ENCODE data around the gene ANKH.
"Not testable (repeated sequence)": the region's sequence is repeated elsewhere in the genome, so short reads cannot be mapped to it uniquely, and the experiment has no call there.

ANKH gene

DNA sequence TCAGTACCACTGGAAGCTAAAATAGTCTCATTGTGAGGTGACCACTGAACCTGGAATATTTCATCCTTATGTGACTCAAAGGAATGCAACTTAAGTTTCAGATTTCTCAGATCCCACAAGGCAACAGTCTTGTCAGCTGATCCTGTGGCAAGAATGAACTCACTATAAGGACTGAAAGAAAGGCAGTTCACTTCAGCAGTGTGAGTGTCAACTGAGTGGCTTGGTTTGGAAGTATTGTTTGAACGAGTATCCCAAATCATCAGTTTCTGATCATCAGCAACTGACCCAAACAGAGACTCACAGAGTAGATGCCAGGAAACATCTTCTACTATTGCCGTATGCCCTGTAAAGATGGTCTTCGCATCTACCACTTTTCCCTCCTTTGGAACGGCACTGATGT is 74.2 kb downstream of the ANKH start:
- in situ Hi-C loops (cut with MboI; ENCODE audit: low sequenced_read_pairs): not testable (repeated sequence)

DNA sequence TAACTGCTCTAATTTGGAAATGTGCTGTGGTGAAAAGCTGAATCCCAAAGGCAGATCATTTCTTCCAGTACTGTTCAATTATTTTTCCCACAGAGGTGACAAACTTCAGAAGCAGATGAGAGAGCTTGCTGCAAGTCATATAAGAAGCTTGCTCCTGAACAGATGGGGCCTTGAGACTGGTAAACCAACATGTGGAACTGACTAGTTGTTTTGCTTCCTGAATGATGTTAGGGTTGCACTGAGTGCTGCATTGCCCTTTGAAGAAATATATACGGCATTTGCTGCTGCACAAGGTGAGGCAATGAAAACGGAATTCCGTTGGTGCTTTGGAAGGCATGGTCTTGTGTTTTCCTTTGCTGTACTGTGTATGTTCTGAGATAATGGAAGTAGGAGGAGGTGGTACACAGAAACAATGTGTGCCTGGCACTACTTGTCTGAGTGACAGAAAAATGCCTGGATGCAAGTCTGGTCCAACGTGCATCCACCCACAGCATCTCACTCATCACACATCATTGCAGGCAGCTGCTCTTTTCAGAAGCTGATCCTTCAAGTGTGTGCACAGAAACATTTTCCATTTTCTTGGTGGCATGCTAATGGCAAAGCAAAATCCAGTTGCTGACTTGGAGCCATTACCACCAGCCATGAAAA is 76.9 kb downstream of the ANKH start:
- in situ Hi-C loops (cut with MboI; ENCODE audit: low sequenced_read_pairs): no loop called here

DNA sequence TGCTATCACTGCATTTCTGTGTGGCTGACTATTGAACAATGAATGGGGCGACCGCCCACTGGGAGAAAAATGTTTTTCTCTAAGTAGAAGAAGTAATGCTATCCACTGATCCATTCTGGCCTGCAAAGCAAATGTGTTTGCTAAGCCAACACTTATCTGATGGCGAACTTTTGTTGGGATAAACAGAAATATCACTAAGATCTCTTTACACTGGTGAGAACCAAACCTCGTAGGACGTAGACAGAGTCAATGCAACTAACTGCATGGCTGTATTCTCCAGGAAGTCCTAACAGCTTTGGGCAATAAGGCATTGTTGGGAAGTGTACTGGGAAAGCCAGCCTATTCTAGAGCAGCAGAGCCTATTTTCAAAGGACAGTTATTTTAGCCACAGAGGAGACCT is 77.7 kb downstream of the ANKH start:
- in situ Hi-C loops (cut with MboI; ENCODE audit: low sequenced_read_pairs): no loop called here

DNA sequence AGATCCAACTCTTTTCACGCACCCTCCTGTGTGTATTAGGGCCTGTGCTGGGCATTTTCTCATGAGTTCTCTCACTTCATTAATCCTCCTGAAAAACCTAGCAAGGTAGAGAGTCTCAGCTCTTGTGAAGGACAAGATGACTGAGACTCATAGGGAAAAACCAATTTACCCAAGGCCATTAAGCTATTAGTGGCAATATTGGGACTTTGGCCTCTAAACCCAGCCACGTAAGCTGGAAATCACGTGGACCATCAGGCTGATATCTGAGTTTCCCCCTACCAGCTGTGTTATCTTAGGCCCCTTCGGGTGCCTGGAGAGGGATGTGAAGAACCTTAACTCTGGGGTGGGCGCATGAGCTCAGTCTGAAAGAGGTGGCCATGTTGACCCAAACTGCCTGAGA is 80.7 kb downstream of the ANKH start:
- in situ Hi-C loops (cut with MboI; ENCODE audit: low sequenced_read_pairs): no loop called here

DNA sequence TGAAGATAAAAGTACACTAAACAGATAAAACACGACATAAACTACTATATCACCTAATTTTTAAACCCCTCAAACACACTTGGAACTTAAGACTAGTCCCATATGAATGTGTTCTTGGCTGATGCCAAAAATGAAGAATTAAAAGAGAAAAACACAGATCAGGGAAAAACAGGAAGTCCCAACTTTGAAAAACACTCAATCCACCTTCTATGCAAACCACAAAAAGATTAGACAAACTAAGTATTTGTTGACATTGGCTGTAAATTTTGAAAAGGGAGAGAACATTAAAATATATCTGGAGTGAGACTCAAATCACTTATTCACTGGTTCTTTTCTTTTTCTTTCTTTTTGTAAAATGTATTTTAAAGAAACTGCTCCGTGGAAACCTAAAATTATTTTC is 81.4 kb downstream of the ANKH start:
- in situ Hi-C loops (cut with MboI; ENCODE audit: low sequenced_read_pairs): no loop called here

DNA sequence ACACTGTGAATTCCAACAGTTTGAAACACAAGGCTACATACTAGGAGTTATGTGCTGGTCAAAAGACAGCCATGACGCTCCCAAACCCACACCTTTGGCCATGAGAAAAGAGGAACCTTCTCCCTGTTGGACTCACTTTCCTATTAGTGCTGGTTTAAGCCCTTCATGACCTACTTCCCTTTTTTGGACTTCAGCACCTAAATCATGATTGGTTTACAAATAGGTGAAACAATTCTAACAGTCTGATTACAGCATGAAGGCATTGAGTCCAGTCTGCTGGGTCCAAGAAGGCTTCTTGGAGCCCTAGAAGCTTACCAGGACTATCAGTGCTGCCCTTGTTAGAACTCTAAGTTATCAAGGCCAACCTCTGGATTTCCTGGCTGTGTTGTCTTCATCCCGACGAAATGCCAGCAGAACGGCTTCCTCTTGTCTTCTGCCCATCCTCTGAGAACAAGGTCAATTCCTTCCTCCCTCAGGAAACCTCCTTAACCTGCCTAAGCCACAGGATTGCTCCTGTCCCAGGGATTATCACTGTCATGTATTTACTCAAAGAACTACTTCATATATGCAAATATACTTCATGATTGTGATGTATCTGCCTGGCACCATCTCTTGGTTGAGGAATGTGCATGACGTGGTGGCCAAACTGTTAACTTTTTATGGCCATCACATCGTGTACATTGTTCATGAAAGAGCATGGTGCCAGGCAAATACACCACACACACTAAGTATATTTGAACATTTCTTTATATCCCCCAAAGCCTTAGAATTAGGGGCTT is 83.6 kb downstream of the ANKH start:
- in situ Hi-C loops (cut with MboI; ENCODE audit: low sequenced_read_pairs): no loop called here

DNA sequence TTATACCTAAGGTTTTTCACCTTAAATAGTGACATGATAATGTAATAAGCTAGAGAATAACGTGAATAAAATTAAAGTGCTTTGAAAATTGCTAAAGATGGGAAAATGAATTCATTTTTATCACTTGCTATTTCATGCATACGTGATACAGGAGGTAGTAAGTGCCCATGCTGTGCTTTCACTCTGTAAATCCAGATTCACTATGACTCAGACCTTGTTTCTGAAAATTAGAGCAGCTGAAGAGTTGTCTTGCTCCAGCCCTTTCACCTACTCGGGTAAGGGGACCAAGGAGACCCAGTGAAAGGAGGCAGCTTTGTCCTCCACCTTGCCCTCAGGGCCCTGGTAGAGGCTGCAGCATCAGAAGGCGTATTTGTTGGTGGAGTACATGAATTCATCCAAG is 87.9 kb downstream of the ANKH start:
- in situ Hi-C loops (cut with MboI; ENCODE audit: low sequenced_read_pairs): no loop called here

DNA sequence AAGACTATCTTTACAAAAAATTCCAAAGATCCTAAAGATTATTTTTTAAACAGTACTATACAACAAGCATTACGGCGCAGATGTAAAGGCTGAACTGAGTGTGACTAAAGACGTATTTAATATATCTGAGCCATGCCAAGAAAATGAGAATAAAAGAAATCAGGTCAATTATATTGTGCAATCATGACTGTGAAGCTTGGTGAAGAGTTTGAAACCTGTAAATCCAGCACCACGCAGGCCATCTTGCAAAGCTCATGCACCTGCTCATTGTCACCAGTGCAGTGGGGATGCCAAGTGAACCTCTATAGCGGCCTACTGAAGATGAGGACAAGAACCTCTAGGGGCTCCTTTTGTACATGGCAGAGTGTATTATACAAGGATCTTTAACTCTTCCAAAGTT is 89.0 kb downstream of the ANKH start:
- in situ Hi-C loops (cut with MboI; ENCODE audit: low sequenced_read_pairs): no loop called here

DNA sequence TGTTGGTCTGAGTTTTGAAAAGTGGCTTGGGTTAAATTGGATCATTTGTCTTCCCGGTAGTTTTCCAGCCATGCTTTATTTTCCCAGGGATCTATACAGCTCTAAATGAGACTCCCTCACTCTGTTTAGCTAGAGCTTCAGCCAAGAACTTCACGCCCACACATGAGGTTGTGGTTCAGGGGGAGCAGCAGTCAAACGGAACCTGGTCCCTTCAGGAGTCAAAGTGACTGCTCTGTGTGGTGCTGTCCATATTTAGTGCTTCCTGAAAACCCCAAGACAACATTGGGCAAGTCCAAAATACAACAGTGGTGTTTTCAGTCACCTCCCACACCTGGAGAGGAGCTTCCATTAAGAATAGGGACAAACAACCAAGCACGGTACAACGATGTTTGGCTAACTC is 90.5 kb downstream of the ANKH start:
- in situ Hi-C loops (cut with MboI; ENCODE audit: low sequenced_read_pairs): no loop called here

DNA sequence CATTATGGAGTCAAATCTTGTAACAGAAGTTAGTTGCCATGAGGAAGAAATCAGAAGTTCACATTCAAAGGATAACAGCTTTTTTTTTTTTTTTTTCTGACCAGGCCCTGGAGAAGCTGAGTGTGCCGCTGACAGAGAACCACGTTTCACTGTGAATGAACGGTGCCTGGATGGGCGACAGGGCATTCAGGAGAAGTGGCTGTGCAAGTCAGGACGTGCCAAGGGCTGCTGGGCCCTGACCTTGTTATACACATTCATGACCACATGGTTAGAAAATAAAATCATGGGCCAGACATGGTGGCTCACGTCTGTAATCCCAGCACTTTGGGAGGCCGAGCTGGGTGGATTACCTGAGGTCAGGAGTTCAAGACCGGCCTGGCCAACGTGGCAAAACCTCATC is 91.6 kb downstream of the ANKH start:
- in situ Hi-C loops (cut with MboI; ENCODE audit: low sequenced_read_pairs): no loop called here

DNA sequence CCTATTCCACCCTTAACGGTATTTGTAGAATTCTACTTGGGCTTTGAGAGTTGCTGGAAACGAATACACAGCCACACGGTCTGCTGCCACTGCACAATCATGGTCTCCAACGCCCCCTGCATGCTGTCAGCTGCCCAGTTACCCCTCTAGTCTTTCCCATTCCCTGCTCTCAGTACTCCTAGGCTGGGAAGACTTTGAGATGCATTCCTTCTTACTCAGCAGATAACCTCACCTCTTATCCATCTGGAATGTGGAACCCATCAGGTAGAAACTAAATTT is 92.8 kb downstream of the ANKH start:
- in situ Hi-C loops (cut with MboI; ENCODE audit: low sequenced_read_pairs): no loop called here

DNA sequence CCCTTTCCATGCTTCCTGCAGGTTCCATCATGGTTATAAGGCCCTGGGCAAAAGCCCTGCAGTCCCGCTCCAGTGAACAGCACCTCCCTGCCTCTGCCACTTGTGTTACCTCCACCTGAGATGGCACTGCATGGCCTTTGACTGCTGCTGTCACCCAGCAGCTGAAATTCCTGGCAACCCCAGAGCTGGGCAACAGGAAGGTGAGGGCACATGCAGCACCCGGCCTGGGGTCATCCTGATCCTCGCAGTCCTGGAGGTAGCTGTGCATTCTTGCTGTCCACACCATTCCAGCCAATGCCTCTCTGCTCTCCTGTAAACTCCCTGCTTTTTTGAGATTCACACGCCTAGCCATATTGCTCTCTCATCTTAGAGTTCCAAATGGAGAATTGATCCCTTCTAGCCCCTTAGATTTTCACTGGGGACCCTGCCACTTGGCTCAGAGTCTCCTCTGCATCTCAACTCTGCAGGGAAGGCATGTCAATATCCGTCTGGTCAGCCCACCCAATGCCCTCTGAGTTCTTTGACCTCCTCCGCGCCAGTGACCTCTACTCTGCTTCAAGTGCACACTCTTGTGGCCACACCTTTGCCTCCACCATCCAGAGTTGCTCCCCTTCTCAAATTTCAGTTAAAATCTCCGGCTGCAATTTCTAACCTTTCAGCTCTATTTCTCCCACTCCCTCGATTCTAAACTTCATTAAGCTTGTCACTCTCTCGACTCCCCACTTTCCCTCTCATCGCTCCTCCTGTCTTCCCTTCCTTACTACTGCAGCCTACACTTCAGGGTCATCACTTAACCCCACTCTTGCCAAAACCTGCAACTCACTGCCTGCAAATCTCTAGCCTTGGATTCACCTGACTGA is 93.4 kb downstream of the ANKH start:
- in situ Hi-C loops (cut with MboI; ENCODE audit: low sequenced_read_pairs): no loop called here

DNA sequence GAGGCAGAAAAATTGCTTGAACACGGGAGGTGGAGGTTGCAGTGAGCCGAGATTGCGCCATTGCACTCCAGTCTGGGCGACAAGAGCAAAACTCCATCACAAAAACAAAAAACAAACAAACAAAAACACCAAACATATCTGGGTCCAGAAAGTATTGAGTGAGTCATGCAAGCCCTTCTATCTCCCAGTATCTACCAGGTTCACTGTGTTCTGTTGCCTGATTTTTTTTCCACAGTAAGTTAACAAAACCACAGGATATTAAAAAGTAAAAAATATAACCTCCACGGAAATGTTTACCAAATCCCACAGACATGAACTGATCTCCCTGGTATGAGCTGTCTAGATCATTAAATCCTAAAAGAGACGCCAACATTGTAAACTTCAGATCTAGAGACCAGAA is 94.4 kb downstream of the ANKH start:
- in situ Hi-C loops (cut with MboI; ENCODE audit: low sequenced_read_pairs): no loop called here

DNA sequence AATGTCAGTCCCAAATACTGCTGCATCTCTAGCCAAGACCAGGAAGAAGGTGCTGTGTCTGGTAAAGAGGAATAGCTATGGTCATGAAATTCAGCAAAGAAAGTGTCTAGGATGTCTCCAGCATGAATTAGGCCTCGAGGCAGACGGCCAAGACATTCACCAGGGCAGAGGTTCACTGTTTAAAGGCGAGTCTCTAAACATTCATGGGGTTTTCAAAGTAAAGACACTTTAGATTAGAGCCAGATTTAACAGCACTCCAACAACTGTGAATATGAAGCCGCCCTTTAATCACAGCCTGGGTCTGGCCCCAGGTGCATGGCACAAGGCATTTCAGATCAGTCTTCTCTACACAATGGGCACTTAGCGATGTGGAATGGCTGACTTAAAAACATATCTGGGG is 95.0 kb downstream of the ANKH start:
- in situ Hi-C loops (cut with MboI; ENCODE audit: low sequenced_read_pairs): no loop called here

DNA sequence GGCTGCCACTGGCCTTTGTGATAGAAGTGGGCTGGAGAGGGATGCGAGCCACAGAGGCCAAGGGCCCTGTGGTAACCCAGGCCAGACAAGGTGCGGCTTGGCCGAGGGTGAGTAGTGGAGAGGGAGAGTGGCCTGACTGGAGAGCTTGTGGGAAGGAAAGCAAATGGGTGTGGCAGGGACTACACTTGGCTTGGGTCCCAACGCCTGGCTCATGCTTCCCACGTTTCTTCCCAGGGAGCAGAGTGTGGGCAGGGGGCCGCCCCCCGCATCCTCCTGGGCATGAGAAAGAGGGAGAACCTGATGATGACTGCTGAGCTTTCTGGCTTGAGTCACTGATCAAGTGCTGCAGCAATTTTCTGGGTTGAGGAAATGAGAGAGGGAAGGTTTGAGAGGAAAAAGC is 95.7 kb downstream of the ANKH start:
- in situ Hi-C loops (cut with MboI; ENCODE audit: low sequenced_read_pairs): no loop called here

DNA sequence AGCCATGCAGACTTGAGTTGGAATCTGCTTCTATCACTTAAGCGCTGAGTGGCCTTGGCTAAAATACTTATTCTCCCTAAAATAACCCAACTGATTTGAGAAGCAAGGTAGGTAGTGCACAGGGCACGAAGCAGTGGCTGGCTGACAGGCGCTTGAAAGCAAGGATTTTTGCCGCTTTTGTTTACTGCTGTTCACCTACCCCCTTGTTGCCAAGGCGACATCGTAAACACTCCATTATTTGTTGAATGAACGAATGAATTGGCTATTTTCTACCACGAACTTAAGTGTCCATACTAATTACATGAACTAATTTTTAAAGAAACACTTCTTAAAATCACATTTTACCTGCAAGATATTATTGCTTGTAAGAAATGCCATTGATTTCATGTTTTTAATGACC is 98.0 kb downstream of the ANKH start:
- in situ Hi-C loops (cut with MboI; ENCODE audit: low sequenced_read_pairs): no loop called here

DNA sequence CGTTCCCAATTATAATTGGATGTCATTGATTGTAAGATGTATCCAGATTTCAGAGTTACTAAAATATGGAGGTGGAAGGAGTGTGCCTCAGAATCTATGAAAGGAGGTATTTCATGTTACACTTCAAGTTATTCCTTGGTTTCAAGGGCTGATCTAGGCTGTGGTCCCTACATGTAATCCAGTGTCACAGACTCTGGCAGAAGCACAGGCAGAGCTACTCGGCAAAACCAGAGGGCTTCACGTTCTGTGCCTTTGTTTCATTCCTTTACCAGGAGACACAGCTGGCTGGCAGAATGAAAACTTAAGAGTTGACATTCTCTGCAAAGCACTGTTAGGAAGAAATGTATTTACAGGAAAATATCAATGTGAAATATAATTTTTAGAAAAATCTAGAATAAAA is 99.6 kb downstream of the ANKH start:
- in situ Hi-C loops (cut with MboI; ENCODE audit: low sequenced_read_pairs): no loop called here

DNA sequence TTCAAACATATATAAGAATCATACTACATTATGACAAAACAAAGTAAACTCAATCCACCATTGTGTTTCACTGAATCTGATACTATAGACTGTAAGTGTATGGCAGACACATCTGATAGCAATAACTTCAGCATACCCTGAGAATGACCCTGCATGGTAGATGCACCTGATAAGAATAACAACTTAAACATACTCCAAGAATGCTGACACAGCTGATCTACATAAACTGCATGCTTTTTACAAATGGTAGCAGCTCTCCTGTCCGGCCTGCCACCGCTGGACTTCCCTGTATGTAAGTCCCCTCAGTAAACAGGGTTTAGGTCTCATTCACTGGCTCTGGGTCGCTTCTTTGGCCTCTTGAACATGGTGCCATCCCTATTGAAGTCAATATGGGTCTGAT is 100.4 kb downstream of the ANKH start:
- in situ Hi-C loops (cut with MboI; ENCODE audit: low sequenced_read_pairs): no loop called here

DNA sequence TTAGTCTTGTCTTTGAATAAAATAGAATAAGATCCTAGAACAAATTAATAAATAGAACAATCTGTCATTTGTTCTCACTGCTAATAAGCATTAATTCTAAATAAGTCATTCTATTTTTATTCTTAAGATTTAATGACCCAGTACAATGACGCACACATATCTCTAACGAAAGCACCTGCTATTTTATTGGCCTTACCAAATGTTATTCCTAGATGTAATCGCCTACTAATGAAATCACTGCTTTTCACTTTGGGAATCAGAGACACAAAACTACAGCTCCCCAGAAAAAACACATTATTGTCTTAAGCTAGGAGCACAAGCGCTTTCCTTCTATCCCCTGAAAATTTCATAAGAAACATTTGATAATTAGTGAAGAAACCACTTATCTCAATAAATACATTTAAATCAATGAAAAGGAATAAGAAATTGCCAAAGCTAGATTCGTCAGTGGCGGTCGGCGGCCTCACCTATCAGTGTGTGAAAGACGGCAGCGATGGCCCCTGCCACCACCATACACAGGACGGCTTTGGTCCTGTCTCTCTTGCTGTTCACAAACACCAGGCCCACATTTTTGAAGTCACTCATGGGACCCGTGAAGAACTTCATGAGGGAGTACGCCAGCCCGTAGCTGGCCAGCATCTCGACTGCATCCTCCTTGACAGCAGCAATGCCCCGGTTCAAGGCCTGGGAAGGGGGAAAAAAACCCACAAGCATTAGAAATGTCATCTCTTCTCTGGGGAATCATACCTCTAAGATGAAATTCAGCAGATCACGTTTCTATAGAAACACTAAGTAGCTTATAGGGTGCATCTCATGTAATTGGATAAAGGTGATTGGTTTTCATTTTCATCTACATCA is 102.8 kb downstream of the ANKH start:
- in situ Hi-C loops (cut with MboI; ENCODE audit: low sequenced_read_pairs): no loop called here

DNA sequence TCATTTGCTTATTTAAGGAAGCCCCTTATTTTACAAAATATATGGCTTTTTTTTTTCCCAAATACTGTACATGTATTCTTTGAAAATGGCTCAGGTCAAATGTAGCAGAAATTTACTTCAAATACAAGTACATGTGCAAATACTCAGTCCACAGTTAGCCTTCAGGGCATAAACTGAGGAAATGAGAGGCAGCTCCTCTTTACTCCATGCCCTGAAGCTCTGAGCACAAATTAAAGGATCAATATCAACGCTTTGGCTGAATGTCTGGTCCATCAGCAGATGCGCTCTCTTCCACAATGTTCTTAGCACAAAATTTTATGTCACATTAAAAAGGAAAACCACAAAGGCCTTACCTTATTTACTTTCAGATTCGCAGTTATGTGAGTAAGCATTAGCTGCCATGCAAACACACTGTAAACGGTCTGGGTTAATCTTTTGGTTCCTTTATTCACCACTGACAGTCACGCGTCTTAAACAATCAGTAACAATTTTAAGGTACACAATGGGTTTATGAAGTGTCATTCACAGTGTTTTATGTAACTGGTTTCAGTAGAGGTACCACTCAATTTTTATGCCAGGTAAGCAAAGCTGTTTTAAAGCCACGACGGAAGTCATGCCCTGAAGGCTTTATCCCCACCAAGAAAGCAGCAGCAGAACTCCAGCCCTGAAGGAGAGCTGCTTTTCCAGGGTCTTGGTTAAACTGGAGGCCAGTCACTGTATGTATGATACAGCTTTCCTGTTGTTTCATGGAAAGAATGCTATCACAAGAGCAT is 103.7 kb downstream of the ANKH start:
- in situ Hi-C loops (cut with MboI; ENCODE audit: low sequenced_read_pairs): no loop called here

Measured in hTERT RPE-1 (cell line).